ENCODE results near the gene PLXND1. TPM values are rescaled to one million over a fixed set of nuclear protein-coding genes. Genes with fewer than 3 reads are reported as not detected.

PLXND1 gene
- 76.8 and 109 TPM in 2 replicates for total RNA-seq
- 41.0 and 89.6 TPM in 2 replicates for polyA plus RNA-seq
- 70.9 and 230 TPM in 2 replicates for polyA plus RNA-seq (2012)
- polyA minus RNA-seq (ENCODE audit: low replicate concordance) = 139 and 579 TPM in 2 replicates

DNA sequence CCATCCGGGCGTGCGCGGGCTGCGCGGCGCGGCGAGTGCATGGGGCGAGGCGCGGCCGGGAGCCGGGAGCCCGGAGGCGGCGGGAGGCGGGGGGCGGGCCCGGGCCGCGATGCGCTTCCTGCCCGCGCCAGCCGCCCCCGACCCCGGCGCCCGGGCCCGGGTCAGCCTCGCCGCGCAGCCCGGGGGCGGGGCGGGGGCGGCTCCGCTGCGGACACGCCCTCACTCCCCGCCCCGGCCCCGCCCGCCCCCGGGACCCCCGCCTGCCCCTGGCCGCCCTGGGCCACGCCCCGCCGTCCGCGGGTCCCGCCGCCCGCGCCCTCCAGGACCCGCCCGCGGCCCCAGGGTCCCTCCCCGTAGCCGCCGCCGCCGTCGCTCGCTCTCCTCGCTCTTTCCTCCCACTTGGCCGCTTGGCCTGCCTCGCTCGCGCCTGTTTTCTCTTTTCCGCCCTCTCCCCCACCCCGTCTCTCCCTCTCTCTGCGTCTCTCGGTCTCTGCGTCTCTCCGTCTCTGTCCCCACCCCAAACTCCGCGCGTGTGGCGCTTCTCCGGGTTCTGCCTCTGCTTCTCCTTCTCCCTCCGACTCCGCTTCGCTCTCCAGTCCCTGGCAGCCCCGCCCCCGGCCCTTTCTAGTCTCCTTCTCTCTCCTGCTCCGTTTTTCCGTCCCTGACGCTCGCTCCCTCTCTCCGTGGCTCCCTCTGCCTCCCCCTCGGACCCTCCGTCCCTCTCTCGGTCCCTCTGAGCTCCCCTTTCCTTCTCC, at the start of gene PLXND1:
Gene PLXND1, minus strand, starts transcription at position 41 of the 755 bp plus-strand sequence. Its CDS starts 37 bp downstream, at position 4.
- H3K79me2 ChIP-seq (ENCODE audit: control insufficient read depth, insufficient read depth, low read length) = peaks cover 44% of the 10 kb centered on the region
- H3K4me1 ChIP-seq (ENCODE audit: control insufficient read depth, extremely low read depth, insufficient read depth, low read length) = peaks cover 33% of the 10 kb centered on the region
- peak within 1 kb of the TSS; percentile 81 for H3K9ac ChIP-seq (ENCODE audit: insufficient read depth, low read length)
- no peaks in the 10 kb centered on the region for H3K36me3 ChIP-seq (ENCODE audit: control insufficient read depth, insufficient read depth, low read length)
- peak within 1 kb of the TSS; percentile 64 for H3K27ac ChIP-seq (ENCODE audit: insufficient read depth, low read length)
- peak within 1 kb of the TSS; percentile 61 to 78 (median 72) for H3K4me3 ChIP-seq (replicated peaks in 1 of 4; ENCODE audit: control extremely low read depth in 1 of 4, insufficient read depth in 1 of 4, low read depth in 3 of 4, low read length in 4 of 4)
- no peaks in the 10 kb centered on the region for H4K20me1 ChIP-seq (ENCODE audit: control insufficient read depth, extremely low read depth, insufficient read depth, low read length)
- H3K4me2 ChIP-seq (ENCODE audit: extremely low read depth, insufficient read depth, low read length) = peak within 1 kb of the TSS; percentile 79
- TF ChIP-seq EZH2 (IDR thresholded peaks at IDR 0.05; ENCODE audit: low read length, missing control alignments) = no peak
- no peak for TF ChIP-seq CTCF (conservative IDR thresholded peaks at IDR 0.05 in 1 of 2, IDR thresholded peaks at IDR 0.05 in 1 of 2; ENCODE audit: low read depth in 1 of 2, low read length in 2 of 2)
- no peaks in the 10 kb centered on the region for H3K9me3 ChIP-seq (ENCODE audit: control insufficient read depth, insufficient read depth, low read depth, low read length)
- DNase-seq (ENCODE audit: low read depth in 2 of 2) = peak; percentile 62 to 67
- no peaks in the 10 kb centered on the region for H3K27me3 ChIP-seq (ENCODE audit: control insufficient read depth, insufficient read depth, low read length)
- peak within 1 kb of the TSS; percentile 52 for H2AFZ ChIP-seq (ENCODE audit: low read length)

DNA sequence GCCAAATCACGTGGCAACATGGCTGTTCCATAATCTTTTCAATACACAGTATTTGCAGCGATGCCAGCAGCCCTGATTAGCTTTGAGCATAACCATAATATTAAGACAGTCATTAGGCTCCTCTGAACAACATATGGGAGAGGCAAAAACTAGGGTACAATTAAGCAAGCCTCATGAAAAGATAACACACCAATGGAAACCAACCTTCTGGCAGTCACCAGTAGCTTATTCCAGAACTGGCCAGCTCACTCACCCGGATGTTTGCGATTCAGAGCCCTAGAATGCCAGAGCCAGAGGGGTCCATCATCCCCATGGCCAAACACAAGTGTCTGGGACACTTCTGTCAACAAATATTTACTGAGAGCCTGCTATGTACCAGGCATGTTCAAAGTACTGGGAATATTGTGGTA, 48.8 kb upstream of the PLXND1 start:
- TF ChIP-seq EZH2 (IDR thresholded peaks at IDR 0.05; ENCODE audit: low read length, missing control alignments) (no peak), CTCF (conservative IDR thresholded peaks at IDR 0.05 in 1 of 2, IDR thresholded peaks at IDR 0.05 in 1 of 2; ENCODE audit: low read depth in 1 of 2, low read length in 2 of 2) (no peak)
- Histone ChIP-seq H2AFZ (ENCODE audit: low read length) (no peak overlapping the region), H3K9me3 (ENCODE audit: control insufficient read depth, insufficient read depth, low read depth, low read length) (no peaks in the 10 kb centered on the region), H3K27ac (ENCODE audit: insufficient read depth, low read length) (no peak overlapping the region), H3K36me3 (ENCODE audit: control insufficient read depth, insufficient read depth, low read length) (no peaks in the 10 kb centered on the region), H3K27me3 (ENCODE audit: control insufficient read depth, insufficient read depth, low read length) (no peaks in the 10 kb centered on the region), H4K20me1 (ENCODE audit: control insufficient read depth, extremely low read depth, insufficient read depth, low read length) (no peaks in the 10 kb centered on the region), H3K4me3 (replicated peaks in 1 of 4; ENCODE audit: control extremely low read depth in 1 of 4, insufficient read depth in 1 of 4, low read depth in 3 of 4, low read length in 4 of 4) (no peak overlapping the region), H3K79me2 (ENCODE audit: control insufficient read depth, insufficient read depth, low read length) (no peaks in the 10 kb centered on the region), H3K4me1 (ENCODE audit: control insufficient read depth, extremely low read depth, insufficient read depth, low read length) (peaks cover 21% of the 10 kb centered on the region), H3K9ac (ENCODE audit: insufficient read depth, low read length) (no peak overlapping the region), H3K4me2 (ENCODE audit: extremely low read depth, insufficient read depth, low read length) (no peak overlapping the region)
- DNase-seq (ENCODE audit: low read depth in 2 of 2) = no peak

GRCh38 chr3:129654131-129654530, 47.7 kb upstream of the PLXND1 start:
- TF ChIP-seq EZH2 (IDR thresholded peaks at IDR 0.05; ENCODE audit: low read length, missing control alignments) (no peak), CTCF (conservative IDR thresholded peaks at IDR 0.05 in 1 of 2, IDR thresholded peaks at IDR 0.05 in 1 of 2; ENCODE audit: low read depth in 1 of 2, low read length in 2 of 2) (no peak)
- no peaks in the 10 kb centered on the region for H3K79me2 ChIP-seq (ENCODE audit: control insufficient read depth, insufficient read depth, low read length)
- no peak overlapping the region for H3K27ac ChIP-seq (ENCODE audit: insufficient read depth, low read length)
- peak; percentile 29 to 89 for DNase-seq (ENCODE audit: low read depth in 2 of 2)
- no peak overlapping the region for H3K9ac ChIP-seq (ENCODE audit: insufficient read depth, low read length)
- H3K36me3 ChIP-seq (ENCODE audit: control insufficient read depth, insufficient read depth, low read length) = no peaks in the 10 kb centered on the region
- no peak overlapping the region for H3K4me3 ChIP-seq (replicated peaks in 1 of 4; ENCODE audit: control extremely low read depth in 1 of 4, insufficient read depth in 1 of 4, low read depth in 3 of 4, low read length in 4 of 4)
- H4K20me1 ChIP-seq (ENCODE audit: control insufficient read depth, extremely low read depth, insufficient read depth, low read length) = no peaks in the 10 kb centered on the region
- H3K4me1 ChIP-seq (ENCODE audit: control insufficient read depth, extremely low read depth, insufficient read depth, low read length) = peaks cover 21% of the 10 kb centered on the region
- no peak overlapping the region for H2AFZ ChIP-seq (ENCODE audit: low read length)
- H3K4me2 ChIP-seq (ENCODE audit: extremely low read depth, insufficient read depth, low read length) = no peak overlapping the region
- no peaks in the 10 kb centered on the region for H3K27me3 ChIP-seq (ENCODE audit: control insufficient read depth, insufficient read depth, low read length)
- H3K9me3 ChIP-seq (ENCODE audit: control insufficient read depth, insufficient read depth, low read depth, low read length) = no peaks in the 10 kb centered on the region

Measured in fibroblast of lung (primary cell).